ENCODE results near the gene MRPL1.
"Not testable (repeated sequence)": the region's sequence is repeated elsewhere in the genome, so short reads cannot be mapped to it uniquely, and the experiment has no call there.

Gene MRPL1

GRCh38 chr4:77911842-77912450, 49.3 kb downstream of the MRPL1 start:
- no peak for DNase-seq (ENCODE audit: low read depth in 2 of 2, low spot score in 1 of 2)

GRCh38 chr4:77913348-77913747, 50.7 kb downstream of the MRPL1 start:
- no peak for DNase-seq (ENCODE audit: low read depth in 2 of 2, low spot score in 1 of 2)

GRCh38 chr4:77917075-77917474, 54.4 kb downstream of the MRPL1 start:
- no peak for DNase-seq (ENCODE audit: low read depth in 2 of 2, low spot score in 1 of 2)

GRCh38 chr4:77917601-77918000, 55.0 kb downstream of the MRPL1 start:
- no peak for DNase-seq (ENCODE audit: low read depth in 2 of 2, low spot score in 1 of 2)

GRCh38 chr4:77920371-77920770, 57.7 kb downstream of the MRPL1 start:
- no peak for DNase-seq (ENCODE audit: low read depth in 2 of 2, low spot score in 1 of 2)

GRCh38 chr4:77921701-77922100, 59.1 kb downstream of the MRPL1 start:
- no peak for DNase-seq (ENCODE audit: low read depth in 2 of 2, low spot score in 1 of 2)

GRCh38 chr4:77922158-77923094, 59.8 kb downstream of the MRPL1 start:
- no peak for DNase-seq (ENCODE audit: low read depth in 2 of 2, low spot score in 1 of 2)

GRCh38 chr4:77927991-77928925, 65.6 kb downstream of the MRPL1 start:
- DNase-seq (ENCODE audit: low read depth in 2 of 2, low spot score in 1 of 2): no peak

- DNase-seq (ENCODE audit: low read depth in 2 of 2, low spot score in 1 of 2): no peak
Observed at GRCh38 chr4:77930154-77930639, 67.6 kb downstream of the MRPL1 start.

- DNase-seq (ENCODE audit: low read depth in 2 of 2, low spot score in 1 of 2): no peak
Observed at GRCh38 chr4:77930876-77931275, 68.2 kb downstream of the MRPL1 start.

GRCh38 chr4:77931452-77932135, 69.0 kb downstream of the MRPL1 start:
- DNase-seq (ENCODE audit: low read depth in 2 of 2, low spot score in 1 of 2): no peak

GRCh38 chr4:77938560-77938959, 75.9 kb downstream of the MRPL1 start:
- DNase-seq (ENCODE audit: low read depth in 2 of 2, low spot score in 1 of 2): no peak

GRCh38 chr4:77945929-77946328, 83.3 kb downstream of the MRPL1 start:
- DNase-seq (ENCODE audit: low read depth in 2 of 2, low spot score in 1 of 2): not testable (repeated sequence)

GRCh38 chr4:77950203-77950602, 87.6 kb downstream of the MRPL1 start:
- no peak for DNase-seq (ENCODE audit: low read depth in 2 of 2, low spot score in 1 of 2)

GRCh38 chr4:77952457-77952856, 89.8 kb downstream of the MRPL1 start:
- DNase-seq (ENCODE audit: low read depth in 2 of 2, low spot score in 1 of 2): no peak

- no peak for DNase-seq (ENCODE audit: low read depth in 2 of 2, low spot score in 1 of 2)
Observed at GRCh38 chr4:77954690-77955089, 92.1 kb downstream of the MRPL1 start.

GRCh38 chr4:77956917-77957316, 94.3 kb downstream of the MRPL1 start:
- no peak for DNase-seq (ENCODE audit: low read depth in 2 of 2, low spot score in 1 of 2)

- no peak for DNase-seq (ENCODE audit: low read depth in 2 of 2, low spot score in 1 of 2)
Observed at GRCh38 chr4:77958897-77959296, 96.3 kb downstream of the MRPL1 start.

GRCh38 chr4:77959566-77960338, 97.1 kb downstream of the MRPL1 start:
- DNase-seq (ENCODE audit: low read depth in 2 of 2, low spot score in 1 of 2): no peak

GRCh38 chr4:77960367-77960766, 97.7 kb downstream of the MRPL1 start:
- no peak for DNase-seq (ENCODE audit: low read depth in 2 of 2, low spot score in 1 of 2)

Data from stimulated activated CD8-positive, alpha-beta memory T cell treated with anti-CD3 and anti-CD28 coated beads, Interleukin-4, amount 100 ng/mL, for 1 hour (primary cell).